Stimulated activated CD4-positive, alpha-beta T cell treated with anti-CD3 and anti-CD28 coated beads, Interleukin-2, amount 100 ng/mL, for 48 hours (primary cell): ENCODE data around the gene MOB3B.
"Not testable (repeated sequence)": the region's sequence is repeated elsewhere in the genome, so short reads cannot be mapped to it uniquely, and the experiment has no call there.

Source experiments
- DNase-seq, 2 donors: peaks; one replicate each; pipeline ENCODE4 v3.0.0-alpha.2; 2020

The MOB3B gene

DNA sequence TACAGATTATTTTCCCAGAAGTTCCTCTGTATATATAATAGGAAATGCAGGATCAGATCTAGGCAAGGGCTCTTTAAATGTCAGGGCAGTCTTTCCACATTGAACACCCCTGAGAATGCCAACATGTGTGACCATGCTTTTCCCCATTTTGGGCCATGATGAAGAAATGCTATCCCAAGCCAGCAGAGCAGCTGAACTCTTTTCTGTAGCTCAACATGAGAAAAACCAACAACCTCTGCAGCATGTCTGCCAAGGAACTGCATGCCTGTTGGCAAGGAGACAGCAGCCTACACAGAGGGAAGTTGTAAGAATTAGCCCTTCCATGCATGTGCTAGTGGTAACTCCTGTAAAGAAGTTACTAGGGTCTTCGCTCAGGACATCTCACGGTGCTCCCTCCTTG, 15.1 kb downstream of the MOB3B start:
- DNase-seq, result no peak

DNA sequence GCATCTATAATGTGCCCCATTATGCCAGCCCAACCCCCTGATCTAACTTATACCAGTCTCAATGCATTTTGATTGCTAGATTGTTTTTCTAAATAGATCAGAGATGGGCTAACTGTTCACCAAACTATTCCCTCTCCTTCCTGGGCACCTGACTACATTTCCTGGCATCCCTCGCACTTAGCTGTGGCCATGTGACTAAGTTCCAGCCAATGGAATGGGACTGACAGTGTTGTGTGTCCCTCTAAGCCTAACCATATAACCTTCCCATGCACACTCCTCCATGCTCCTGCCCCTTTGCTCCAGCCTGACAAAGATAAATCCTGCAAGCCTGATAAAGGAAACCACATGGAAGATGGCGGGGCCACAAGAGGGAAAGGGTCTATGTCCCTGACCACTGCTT, 17.8 kb downstream of the MOB3B start:
- DNase-seq, result no peak

DNA sequence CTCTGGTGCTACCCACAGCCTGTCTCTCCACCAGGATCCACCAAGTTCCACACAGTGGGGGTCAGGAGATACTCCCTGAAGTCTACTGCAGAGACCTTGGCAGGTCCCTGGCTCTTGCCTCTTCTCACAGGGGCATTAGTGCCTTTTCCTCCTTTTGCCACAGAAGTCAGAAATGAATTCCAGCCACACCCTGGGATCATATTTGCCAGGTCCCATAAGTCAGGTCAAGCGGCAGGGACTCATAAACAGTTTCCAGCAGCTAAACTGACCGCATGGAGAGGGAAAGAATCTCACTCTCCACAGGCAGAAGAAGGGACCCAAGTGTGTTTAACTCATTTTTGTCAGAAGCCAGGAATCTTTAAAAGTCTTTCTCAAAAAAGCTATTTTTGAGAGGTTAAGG, 18.8 kb downstream of the MOB3B start:
- DNase-seq, result no peak

DNA sequence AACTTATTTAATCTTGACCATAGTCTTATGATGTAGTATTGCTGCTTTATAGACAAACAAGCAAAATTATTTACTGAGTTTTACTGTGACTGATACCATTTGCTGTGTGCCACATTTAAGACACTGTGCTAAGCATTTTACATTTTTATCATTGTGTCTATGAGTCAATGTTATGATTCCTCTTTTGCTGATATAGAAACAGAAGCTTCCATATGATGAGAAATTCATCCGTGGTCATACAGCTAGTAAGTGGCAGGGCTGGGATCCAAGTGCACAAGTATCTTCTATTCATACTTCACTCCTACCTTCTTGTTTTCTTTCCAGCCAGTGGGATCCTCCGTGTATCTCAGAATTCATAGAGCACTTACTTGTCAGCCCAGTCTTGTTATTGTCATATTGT, 22.6 kb downstream of the MOB3B start:
- DNase-seq, result no peak

DNA sequence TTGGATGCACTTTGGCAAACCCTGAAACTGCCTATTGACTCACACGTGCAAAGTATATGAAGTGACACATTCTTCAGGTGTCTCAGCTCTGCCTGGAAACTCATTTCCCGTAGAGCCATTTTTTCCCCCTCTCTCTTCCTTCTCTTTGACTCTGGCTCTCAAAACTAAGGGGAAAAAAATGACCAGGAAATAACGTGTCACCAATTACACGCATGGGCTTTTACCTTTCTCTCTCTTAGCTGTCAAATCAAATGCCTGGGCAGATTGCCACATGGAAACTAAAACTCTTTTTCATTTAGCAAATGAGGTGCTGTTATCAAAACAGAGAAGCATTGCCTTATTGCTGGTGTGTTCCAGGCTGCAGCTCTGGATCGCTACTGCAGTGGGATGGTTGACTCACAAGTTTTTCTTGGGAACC, 23.9 kb downstream of the MOB3B start:
- no peak for DNase-seq

DNA sequence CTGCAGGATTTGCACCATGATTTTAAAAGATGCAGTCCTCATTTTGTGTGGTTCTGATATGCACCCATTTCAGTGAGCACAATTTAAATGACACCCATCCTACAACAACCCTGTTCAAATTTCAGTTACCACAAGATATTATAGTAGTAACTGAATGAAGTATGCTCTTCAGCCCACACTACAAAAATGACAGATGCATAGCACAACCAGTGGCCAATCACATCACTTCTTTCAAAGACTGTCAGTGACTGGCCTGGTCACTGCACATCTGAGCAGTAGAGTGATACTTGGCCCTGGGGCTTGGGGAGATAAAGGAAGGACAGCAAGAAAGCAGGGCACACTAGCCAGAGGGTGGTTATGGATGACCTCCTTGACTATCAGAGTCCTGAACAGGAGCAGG, 25.4 kb downstream of the MOB3B start:
- DNase-seq, result no peak

DNA sequence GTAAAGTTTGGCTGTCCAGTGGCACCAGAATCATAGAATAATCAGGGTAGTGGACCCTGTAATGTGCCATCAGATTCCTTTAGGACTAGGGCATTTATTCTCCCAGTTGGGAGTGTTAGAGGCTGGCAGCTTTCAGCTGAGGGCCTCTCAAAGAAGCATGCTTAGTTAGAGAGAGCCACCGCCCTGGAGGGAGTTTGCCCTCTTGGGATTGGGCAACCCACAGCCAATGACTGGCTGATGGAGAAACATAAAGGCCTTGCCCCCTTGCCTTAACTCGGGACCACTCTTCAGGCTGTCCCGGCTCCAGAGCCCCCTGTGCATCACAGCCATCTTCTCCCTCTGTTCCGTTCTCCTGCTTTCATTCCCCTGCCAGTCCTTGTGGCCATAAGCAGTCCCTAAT, 26.0 kb downstream of the MOB3B start:
- no peak for DNase-seq

DNA sequence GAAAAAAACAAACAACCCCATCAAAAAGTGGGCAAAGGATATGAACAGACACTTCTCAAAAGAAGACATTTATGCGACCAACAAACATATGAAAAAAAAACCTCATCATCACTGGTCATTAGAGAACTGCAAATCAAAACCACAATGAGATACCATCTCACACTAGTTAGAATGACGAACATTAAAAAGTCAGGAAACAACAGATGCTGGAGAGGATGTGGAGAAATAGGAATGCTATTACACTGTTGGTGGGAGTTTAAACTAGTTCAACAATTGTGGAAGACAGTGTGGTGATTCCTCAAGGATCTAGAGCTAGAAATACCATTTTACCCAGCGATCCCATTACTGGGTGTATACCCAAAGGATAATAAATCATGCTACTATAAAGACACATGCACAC, 28.7 kb downstream of the MOB3B start:
- DNase-seq, result not testable (repeated sequence)

DNA sequence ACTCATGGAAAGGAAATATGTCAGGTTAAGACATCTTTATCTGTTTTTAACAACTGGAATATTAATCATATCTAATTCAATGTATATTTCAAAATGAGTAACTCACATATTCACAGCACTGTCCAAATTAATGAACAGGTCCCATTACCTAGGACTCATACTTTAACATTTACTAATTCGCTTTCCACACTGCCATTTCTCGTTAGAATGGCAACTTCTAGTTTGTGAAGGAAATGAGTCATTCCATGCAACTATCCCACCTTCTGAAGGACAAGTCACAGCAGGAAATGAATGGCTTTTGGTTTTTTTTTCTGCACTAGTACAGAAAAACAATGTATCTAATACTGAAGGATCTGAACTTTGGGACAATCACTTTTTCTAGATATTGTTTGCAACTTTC, 30.2 kb downstream of the MOB3B start:
- no peak for DNase-seq

DNA sequence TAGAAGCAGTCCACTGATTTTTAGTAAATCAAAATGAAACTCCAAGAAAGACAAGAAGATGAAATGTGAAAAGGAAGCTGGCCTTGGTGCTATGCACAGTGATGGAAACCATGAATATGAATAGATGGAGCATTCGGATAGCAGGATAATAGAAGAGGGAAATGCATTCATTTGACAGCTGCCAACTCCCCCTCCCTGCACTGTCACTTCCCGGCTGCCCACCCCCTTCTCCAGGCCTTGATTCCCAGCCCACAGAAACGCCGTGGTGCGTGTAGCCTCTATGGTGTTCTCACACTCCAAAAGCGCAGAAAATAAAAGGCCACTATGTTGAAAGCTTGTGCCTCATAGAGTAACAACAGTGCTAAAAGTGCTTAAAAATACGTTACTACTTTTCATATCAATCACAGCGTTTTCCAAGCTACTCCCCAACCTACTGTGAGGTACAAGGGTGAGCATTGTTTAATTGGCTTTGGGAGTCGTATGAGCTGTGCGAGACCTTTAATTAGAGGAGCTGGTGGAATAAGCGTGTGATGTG, 31.7 kb downstream of the MOB3B start:
- DNase-seq, result no peak

DNA sequence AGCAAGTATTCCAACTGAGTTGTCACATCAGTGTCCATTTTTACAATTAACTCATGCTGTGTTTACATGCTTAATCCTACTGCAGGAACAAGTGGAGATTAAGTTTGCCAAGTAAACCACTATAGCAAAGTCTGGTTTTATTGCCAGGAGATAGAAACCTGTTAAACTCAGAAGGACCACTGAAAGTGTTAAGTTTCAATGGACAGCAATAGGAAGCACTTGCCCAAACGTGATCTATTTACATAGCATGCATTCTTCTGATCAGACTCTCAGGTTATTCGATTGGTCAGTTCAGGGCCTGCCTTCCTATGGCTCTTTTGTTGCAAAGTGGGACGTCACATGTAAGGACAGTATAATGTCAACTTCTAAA, 33.5 kb downstream of the MOB3B start:
- no peak for DNase-seq

DNA sequence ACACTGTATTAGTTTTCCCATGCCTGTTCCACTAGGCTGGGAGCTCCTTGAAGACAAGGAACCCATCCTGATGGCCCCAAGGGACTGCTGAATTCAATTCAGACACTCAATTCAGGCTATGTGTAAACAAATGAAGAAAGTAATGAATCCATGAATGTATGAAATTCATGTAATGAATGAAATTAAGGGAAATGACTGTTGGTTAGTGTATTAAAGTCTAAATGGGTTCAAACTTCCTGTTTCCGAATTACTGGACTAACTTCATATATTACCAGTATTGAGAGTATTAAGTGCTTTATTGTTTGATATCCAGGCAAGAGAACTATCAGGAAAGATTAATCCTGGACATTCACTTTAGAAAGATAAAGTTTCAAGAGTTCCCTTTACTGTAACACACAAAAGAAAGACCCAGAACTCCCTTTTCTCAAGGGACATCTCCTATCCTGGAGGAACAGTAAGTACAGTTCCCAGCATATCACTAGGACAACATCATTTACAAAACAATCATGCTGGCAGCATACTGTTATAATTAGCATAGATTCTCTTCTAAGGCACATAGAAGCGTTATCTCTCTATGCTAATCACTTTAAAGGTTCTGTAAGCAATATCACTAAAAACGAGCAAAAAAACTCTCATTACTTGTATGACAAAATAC, 34.0 kb downstream of the MOB3B start:
- DNase-seq, result no peak

DNA sequence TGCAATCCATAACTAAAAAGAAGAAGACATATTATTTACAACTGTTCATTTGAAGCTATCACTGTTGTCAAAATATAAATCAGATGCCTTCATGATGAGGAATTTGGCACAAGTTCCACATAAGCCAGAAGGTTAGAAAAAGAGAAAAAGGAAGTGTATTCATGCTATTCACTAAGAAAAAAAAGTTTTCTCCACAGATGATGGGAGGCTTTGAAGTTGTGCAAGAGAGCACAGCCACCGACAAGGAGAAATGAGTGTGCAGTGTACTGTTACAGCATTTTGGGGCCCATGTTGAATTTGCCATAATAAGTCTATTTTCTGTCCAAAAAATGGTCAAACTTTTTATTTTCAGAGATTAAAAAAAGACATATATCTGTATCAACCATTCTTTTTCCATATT, 38.5 kb downstream of the MOB3B start:
- no peak for DNase-seq

DNA sequence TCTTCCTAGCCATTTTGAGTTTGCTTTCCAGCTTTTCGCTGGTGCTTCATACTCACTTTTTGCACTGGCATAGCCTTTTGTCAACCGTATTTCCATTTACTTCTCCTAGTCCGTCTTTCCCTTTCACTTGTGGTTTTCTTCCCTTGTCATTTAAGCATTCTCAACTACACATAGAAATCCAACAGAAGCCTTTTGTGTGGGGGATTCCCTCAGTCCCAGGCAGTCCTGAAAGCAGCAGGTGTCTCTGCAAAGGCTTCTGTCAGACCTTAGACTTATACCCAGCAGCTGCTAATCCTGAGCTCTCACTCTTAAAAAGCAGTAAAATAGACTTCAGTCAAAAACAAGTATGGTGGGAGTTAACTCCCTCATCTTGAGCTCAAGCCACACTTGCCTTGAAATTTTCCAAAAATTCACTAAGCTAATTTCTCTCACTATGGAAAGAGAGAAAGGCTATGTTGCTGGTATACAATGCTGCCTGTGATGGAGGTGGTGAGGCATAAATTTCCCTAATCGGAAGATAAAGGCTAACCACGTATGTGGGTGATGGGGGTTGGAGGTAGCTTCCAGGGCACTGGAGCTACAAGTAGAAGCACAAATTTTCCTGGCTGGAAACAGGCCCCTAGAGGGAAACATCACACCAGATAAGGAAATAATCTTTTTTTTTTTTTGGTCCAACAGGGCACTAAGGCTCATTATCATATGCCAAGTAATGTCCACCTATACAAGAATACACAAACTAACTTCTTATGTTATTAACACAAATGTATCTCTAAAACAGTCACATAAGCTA, 40.3 kb downstream of the MOB3B start:
- no peak for DNase-seq

DNA sequence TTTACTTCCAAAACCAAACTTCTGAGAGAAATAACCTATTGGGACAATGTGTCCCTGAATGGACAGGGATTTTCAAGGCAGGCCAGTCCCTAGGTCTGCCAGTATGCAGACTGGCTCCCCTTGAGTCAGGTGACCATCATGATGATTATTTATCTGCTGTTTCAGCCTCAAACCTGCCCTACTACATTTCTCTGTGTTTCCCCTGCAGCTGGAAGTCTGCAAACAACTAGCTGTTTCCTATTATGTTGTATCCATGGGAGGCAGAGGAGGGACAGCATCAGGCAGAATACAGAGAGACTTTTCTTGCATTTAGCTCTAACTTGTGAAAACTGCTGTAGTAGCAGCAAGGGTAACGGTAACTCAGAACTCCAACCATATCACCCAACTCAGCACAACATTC, 41.7 kb downstream of the MOB3B start:
- DNase-seq, result no peak

DNA sequence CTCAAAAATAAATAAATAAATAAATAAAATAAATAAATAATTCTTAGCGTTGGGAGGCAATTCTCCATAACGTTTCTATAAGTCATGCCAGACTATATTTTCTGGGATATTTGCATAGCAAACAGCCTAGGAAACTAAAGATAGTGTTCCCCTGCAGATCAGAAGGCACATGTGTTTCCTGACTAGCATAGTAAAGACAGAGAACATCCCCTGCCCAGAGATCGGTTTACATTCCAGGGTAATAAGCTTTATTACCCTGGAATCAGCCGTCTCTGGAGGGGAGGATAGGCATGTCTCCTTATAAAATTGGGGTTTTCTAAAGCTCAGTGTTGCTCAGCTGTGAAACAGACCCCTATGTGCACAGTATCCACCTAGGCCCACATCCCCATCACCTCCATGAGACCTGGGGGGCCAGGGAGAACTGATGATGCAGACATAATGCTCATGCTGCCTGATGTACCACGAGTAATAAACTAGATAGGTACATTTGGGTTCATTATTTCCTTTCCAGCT, 42.4 kb downstream of the MOB3B start:
- DNase-seq, result no peak

DNA sequence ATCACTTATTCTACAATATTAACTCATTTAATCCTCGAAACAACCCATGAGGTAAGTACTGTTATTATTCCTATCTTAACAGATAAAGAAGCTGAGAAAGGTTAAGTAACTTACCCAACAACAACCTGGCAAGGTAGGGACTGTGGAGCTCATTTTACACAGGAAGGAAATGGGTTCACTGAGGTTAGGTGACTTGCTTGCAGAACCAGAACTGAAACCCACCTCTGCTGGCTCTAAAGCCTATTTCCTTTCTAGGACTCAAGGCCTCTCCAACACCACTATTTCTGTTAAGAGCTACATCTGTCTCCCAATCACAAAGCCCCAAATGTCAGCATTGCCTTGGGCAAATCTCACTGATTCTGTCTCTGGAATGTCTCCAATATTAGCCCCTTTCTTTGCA, 44.5 kb downstream of the MOB3B start:
- no peak for DNase-seq

DNA sequence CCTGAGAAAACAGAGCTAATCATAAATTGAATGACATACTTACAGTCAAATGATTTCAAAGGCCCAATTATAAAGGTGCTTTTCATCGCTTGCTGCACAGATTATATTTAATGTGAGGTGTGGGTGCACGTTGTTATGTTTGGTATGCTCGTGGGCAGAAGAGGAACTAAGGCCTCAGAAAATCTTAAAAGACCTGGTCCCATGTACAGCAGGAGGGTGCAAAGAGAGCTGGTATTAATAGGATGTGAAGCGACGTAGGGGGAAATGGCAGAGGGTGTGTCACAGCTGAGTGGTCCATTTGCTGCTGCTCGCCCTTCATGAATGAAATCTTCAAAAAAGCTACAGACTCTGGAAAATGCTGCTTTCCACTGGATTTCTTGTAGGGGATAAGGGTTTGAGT, 46.0 kb downstream of the MOB3B start:
- no peak for DNase-seq

DNA sequence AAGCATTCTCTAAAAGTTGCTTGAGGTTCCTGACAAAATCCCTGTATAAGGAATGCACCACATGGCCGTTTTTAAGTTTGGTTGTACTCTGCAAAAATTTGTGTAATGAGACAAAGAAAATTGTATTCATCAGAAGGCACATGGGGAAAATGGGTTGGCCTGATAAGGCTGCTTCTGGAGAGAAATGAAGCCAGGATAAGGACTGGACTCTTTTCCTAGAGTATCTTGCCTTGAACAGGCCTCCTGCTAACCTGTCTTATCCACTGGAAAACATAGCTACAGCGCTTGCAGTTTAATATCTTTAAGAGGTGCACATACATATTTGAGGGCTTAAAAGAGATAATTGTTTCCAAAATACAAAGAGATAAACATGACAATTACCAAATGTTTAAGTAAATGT, 46.9 kb downstream of the MOB3B start:
- no peak for DNase-seq

DNA sequence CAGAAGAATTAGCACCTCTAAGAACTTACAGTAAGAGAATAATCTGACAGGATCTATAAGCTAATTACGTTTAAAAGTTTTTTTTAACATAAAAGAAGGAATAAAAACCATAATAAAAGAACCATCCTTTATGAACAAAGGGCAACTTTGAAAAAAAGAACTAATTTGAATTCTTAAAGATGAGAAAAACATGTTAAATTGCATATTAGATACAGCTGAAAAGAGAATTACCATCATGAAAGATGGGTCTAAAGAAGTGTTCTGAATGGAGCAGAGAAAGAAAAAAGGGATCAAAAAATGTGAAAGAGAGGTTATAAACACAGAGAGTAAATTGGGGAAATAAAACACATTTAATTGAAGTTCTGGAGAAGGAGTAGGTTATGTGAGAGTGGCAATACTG, 51.3 kb downstream of the MOB3B start:
- no peak for DNase-seq

DNA sequence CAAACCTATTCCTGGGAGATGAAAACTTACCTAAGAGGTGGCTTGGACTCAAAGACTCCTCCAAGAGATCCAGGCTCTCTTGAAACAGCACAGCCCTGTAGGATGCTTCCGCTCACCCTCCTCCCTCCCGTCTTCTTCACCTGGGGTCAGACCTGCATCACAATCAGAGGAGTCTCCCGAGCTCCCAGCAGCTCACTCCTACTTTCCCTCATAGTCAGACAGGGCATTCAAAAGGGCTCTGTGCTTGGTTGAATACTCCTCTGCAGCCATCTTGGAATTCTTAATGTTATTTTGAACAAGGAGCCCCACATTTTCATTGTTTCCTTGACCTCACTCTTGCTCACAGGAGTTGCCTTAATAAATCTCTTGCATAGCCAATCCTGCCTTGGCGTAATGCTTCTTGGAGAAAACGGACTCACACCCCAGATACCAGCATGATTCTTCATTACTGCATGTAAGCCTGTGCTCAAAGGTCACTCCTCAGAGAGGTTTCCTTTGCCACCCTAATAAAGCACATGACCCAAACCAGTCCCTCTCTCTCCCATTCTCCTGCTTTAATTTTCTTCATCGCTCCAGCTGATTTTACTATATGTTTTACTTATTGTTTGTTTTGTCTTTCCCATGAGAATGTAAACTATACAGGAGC, 52.6 kb downstream of the MOB3B start:
- no peak for DNase-seq

DNA sequence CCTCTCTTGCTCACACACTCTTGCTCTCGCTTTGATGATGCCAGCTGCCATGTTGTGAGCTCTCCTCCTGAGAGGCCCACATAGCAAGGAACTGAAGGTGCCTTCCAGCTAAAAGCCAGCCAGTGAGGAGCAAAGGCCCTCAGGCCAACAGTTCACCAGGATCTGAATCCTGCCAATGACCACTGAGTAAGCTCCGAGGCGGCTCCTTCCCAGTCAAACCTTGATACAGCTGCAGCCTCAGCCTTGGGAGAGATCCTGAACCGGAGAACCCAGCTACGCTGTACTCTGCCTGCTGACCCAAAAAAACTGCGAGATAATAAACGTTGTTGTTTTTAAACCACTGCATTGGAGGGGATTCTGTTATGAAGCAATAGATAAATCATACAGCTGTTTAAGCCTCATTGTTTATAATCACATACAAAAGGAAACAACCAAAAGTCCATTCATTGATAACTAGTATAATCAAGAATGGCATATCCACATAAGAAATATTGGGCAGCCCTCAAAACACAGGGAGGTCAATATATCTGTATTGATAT, 54.5 kb downstream of the MOB3B start:
- DNase-seq, result no peak

DNA sequence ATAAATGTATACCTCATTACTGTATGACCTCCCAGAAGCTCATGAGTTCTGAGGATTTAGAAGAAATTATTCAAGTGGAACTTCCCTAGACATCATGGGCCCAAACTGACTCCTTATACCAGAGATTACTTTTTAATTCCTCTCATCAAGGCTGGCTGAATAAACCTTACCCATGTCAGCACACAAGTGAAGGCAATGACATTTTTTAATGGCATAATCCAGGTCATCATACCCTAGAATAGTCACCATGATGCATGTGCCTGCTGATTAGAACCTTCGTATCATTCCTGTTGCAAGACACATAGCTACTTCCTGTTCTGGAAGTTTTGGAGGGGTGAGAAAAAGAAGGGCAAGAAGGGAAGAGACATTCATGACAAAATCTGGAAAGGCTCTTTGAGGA, 55.3 kb downstream of the MOB3B start:
- DNase-seq, result no peak

DNA sequence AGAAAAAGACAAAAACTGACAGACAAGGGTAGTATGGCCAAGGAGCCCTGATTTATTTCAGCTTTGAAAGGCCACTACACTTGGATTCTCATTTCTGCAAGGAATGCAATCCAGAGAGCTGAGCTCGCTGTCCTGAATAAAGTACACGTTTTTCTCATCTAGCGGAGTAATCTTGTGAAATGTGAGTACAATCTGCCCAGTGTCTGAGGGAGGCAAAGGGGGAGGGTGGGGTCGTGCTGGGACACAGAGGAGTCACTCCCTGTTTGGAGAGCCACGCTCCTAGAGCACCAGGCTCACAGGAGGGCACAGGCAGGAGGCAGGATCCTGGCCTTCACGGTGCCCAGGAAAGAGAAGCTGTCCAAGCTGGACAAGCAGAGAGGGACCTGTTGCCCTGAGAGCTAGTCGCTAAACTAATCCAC, 56.5 kb downstream of the MOB3B start:
- DNase-seq, result no peak
